Islet precursor cell (in vitro differentiated cells): ENCODE measurements around the gene HCFC1.

Experiments used
- DNase-seq: peaks from one replicate; pipeline ENCODE4 v3.0.0-alpha.2; 2018

Gene HCFC1

DNA sequence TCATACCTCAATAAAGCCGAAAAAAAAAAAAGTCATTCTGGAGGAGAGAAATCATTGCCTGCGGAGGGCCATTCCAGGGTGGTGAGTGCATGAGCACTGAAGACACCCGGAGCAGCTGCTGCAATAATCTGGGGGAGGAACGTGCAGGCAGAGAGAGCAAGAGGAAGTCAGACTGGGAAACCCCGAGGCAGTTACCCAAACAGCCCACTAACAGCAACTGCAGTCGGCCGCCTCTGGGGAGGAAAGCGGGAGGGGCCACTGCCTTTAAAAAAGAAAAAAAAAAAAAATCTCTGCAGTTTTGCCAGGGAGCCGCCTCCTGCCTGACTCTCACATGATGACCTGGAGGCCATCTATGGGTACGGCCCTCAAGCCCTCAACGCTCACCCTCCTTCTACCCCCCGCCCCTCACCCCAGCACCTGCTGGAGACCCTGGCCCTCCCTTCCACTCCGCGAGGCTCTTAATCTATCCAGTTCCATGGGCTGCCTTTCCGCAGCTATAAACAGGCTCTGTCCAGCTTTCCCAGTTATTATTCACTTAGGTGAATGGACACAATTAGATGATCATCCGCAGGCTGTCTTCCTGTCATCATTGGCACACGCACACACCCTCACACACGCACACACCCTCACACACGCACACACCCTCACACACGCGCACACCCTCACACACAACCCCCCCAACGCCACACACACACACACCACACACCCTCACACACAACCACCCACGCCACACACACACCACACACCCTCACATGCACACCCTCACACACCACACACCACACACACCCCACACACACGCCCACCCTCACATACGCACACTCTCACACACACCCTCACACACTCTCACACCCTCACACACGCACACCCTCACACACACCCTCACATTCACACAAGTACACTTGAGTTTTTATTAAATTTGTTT lies 70.5 kb downstream of the HCFC1 start:
- DNase-seq: peak; percentile 90

DNA sequence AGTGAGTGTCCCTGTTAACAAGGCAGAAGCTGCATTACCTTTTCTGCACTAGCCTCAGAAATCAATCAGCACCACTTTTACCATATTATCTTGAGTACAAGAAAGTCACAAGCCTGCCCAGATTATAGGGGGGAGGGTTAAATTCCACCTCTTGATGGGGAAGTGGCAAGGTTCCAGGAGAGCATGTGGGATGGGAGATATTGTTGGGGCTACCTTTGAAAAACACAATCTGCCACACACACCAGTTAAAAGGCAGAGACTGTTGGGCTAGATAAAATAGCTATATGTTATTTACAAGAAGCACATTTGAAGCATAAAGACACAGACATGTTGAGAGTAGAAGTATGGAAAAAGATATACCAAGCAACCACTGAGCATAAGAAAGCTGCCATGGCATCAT lies 73.7 kb downstream of the HCFC1 start:
- DNase-seq: no peak
